ENCODE measurements around the gene CMTR1. TPM values are rescaled to one million over a fixed set of nuclear protein-coding genes. Genes with fewer than 3 reads are reported as not detected.
A peak's percentile ranks its signal among the peaks of the same experiment; 100 is the strongest.

CMTR1 gene
- total and polyA plus RNA-seq, 2 of the 13 experiments (the other 11 are each of a cell fraction or from before 2014, with no cell fraction given), result 19.7 to 55.2 TPM

DNA sequence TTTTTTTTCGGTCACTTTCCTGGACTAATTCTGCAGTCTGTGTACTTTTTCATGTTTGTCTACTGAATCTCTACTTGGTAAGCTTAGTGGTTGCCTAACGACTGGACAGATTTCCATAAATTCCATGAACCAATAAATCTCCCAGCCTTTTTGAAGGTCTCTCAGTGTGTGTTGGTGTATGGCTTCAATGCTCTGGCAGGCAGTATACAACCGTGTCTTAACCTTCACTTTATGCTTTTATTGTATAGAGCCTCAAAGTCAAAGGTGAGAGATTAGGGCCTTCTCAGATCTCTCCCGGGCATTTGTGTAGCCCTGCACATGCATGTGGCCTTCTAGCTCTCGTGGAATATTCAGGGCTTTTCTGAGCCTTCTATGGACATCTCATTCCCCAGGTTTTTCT lies 14.3 kb upstream of the CMTR1 start:
- CTCF ChIA-PET (ENCODE audit: low intra/inter-chr PET ratio, low total read pairs), result no interaction called here
- H3K4me3 ChIP-seq (replicated peaks in 1 of 3; ENCODE audit: insufficient read depth in 1 of 3, low read depth in 2 of 3, low read length in 3 of 3), result no peak overlapping the region
- TF ChIP-seq, protein P1, sequence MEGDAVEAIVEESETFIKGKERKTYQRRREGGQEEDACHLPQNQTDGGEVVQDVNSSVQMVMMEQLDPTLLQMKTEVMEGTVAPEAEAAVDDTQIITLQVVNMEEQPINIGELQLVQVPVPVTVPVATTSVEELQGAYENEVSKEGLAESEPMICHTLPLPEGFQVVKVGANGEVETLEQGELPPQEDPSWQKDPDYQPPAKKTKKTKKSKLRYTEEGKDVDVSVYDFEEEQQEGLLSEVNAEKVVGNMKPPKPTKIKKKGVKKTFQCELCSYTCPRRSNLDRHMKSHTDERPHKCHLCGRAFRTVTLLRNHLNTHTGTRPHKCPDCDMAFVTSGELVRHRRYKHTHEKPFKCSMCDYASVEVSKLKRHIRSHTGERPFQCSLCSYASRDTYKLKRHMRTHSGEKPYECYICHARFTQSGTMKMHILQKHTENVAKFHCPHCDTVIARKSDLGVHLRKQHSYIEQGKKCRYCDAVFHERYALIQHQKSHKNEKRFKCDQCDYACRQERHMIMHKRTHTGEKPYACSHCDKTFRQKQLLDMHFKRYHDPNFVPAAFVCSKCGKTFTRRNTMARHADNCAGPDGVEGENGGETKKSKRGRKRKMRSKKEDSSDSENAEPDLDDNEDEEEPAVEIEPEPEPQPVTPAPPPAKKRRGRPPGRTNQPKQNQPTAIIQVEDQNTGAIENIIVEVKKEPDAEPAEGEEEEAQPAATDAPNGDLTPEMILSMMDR (CRISPR knock-in tag; IDR thresholded peaks at IDR 0.05), result no peak
- TF ChIP-seq ZMYM4 (CRISPR knock-in tag; IDR thresholded peaks at IDR 0.05) (no peak), ZNF275 (CRISPR knock-in tag; IDR thresholded peaks at IDR 0.05; ENCODE audit: borderline replicate concordance) (no peak), CCAR2 (optimal IDR thresholded peaks at IDR 0.05; ENCODE audit: low read depth, low read length) (no peak)
- BruUV-seq (replicated peaks), result no TSS peak
- DNase-seq (ENCODE audit: low spot score) (no peak), FAIRE-seq (no peak), ATAC-seq (peak; percentile 42)
- no peaks in the 10 kb centered on the region; a peak in 1 of 5 replicates for H3K27me3 ChIP-seq (ENCODE audit: control insufficient read depth in 1 of 2, insufficient read depth in 2 of 2, low read length in 2 of 2)
- no peak overlapping the region for H3K9ac ChIP-seq (ENCODE audit: insufficient read depth, low read depth, low read length)
- H3K36me3 ChIP-seq (replicated peaks in 1 of 2; ENCODE audit: control insufficient read depth in 1 of 2, insufficient read depth in 2 of 2, low read length in 2 of 2), result no peaks in the 10 kb centered on the region
- POLR2A ChIA-PET, result interaction anchor here (0.7 to 1.0 kb wide), 2 partner anchors 14 to 49 kb away, joined by 3 read pairs; partner anchors contain the start of gene CMTR1
- H4K20me1 ChIP-seq (ENCODE audit: insufficient read depth, low read length), result no peaks in the 10 kb centered on the region
- no peaks in the 10 kb centered on the region for H3K9me3 ChIP-seq (ENCODE audit: low read length)
- no peak overlapping the region for H3K4me2 ChIP-seq (ENCODE audit: low read depth, low read length)
- no peaks in the 10 kb centered on the region for H3K4me1 ChIP-seq (ENCODE audit: insufficient read depth, low read length)
- no peaks in the 10 kb centered on the region for H3K79me2 ChIP-seq (ENCODE audit: insufficient read depth, low read length)
- WGBS (ENCODE audit: low lambda C conversion rate), result 6% methylated on average over 5 of the region's 5 CpGs
- no peak overlapping the region for H2AFZ ChIP-seq (ENCODE audit: low read length)
- intact Hi-C loops (cut with micrococcal nuclease; ENCODE audit: unreplicated experiment) (no loop called here), in situ Hi-C loops (cut with HindIII; ENCODE audit: extremely low pct_ligation_motif_present, low pct_unique_long_range_greater_than_20kb) (no loop called here)
- H3K27ac ChIP-seq (ENCODE audit: extremely low read length, insufficient read depth, low read length), result no peak overlapping the region

Data from HepG2 (cell line).